ENCODE measurements around the gene SORL1. TPM values are rescaled to one million over a fixed set of nuclear protein-coding genes. Genes with fewer than 3 reads are reported as not detected.

Gene SORL1
- total RNA-seq, 1 donor from 2014 or later: 76.3 TPM

- no peak for DNase-seq
Observed at GRCh38 chr11:121535129-121535796, 83.1 kb downstream of the SORL1 start.

GRCh38 chr11:121536126-121536525, 84.0 kb downstream of the SORL1 start:
- no peak for DNase-seq

DNA sequence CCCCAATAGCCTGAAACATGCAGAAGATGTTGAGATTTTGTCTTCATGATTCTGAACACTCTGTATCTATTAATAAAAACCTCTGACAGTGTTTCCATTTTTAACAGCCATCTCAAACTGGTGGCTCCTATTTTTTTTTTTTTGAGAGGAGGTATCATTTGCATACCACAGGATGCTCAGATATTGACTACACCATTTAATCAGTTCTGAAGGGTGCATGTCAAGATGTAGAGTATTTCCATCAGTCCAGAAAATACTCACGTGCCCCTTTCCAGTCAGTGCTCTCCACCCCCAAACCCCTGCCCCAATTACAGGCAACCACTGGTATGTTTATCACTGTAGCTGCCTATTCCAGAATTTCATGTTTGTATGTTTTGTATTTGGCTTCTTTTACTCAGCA, 85.9 kb downstream of the SORL1 start:
- no peak for DNase-seq

GRCh38 chr11:121539000-121539399, 86.9 kb downstream of the SORL1 start:
- DNase-seq: no peak

DNA sequence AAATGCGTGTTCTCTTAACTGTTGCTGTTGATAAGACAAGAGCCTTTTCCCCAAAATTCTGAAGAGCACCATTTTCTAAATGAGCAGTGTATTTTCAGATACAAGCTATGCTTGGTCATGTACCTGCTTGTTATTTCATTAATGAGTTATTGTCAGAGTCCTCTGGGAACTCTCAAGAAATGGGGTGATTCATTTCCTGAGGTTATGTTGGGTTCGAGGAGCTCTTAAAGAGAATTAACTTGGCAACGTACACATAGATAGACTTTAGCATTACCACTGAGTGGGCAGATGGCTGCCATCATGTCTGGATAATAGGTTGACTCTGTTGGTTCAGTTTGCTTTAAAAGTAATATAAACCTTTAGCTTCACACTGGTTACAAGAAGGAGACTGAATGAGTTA, 88.5 kb downstream of the SORL1 start:
- no peak for DNase-seq

DNA sequence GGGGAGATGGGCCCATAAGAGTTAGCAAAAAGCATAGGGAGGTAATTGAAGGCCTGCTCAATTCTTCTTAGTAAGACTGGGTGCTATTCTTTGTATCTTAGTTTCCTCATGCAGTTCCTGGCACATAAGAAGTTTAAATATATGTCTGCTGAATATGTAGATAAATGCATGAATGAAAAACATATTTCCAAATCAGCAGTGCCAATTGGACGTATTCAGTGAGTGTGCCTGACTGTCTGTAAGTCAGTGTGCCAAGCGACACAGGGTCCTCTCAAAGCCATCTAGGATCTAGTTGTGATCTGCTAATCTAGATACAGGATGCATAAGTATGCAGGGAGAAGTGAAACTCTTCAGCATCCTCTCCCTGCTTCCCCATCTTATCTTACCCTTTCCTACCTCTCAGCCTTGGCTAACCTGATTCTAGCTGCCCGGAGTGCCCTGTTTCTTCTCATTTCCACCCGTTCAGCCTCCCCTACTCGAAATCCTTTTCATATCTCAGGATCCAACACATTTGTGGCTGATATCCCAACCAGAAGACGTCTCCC, 91.8 kb downstream of the SORL1 start:
- no peak for DNase-seq

GRCh38 chr11:121544956-121545355, 92.8 kb downstream of the SORL1 start:
- DNase-seq: no peak

DNA sequence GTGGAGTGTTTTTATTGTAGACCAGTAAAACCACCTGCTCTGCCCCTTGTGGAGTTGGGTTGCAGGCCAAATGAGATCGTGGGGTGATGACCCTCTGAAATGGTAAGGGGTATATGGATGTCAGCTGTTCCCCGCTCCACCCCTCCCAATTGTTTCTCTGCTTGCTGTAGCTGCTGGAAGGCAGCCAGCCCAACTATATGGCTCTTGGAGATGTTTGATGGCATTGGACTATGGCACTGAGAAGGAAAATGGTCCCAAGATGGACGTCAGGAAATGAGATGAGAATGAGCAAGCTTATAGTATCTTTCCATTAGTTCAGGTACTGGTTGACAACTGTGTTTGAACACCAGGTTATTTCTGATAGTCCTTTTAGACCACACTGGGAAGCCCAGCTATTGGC, 95.5 kb downstream of the SORL1 start:
- DNase-seq: no peak

DNA sequence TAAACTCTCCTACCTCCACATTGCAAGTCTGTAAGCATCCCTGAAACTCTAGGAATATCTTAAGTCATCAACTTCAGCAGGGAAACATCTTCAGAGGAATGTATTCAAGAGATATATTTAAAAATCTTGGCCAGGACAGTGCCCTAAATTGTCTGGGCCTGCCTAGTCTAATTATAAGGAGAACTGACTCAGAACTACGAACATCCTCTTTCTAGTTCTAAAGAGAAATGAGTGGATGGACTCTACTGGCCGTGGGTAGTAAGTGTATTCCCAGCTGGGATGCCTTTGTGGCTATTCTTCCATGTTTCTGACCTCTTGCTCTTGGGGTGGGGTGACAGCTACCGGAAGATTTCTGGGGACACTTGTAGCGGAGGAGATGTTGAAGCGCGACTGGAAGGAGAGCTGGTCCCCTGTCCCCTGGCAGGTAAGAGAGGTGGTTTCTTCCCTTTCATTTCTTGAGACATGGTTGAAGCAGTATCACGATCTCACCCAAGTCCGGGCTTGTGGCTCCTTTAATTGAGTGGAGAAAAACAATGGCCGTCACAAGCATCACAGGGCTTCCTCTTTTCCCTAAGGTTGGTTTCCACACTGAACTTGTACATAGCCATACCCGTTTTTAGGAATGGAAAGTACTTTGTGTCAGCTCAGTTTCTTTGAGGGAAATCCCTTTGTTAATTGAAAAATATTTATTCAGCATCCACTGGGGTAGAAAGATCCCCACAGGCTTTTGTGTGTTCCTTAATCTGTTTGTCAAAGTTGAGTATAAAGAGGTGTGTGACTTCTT, 98.3 kb downstream of the SORL1 start:
- no peak for DNase-seq

DNA sequence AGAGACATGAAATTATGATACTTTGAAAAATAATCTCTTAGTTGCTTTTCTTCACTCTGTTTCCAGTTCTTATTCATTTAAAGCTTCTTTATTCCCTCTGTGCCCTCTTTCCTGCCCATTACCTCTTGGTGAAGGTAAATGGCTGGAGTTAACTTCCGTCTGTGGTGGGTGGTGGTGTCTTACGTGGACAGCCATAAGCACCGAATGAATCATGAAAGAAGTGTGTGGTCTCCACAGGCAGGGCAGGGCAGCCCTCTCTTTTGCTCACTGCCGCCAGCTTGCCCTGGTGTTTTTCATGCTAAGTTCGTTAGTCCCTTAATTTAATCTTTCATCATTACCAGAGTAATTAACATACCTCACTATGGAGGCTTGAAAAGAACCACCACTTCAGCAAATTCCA, 99.3 kb downstream of the SORL1 start:
- no peak for DNase-seq

DNA sequence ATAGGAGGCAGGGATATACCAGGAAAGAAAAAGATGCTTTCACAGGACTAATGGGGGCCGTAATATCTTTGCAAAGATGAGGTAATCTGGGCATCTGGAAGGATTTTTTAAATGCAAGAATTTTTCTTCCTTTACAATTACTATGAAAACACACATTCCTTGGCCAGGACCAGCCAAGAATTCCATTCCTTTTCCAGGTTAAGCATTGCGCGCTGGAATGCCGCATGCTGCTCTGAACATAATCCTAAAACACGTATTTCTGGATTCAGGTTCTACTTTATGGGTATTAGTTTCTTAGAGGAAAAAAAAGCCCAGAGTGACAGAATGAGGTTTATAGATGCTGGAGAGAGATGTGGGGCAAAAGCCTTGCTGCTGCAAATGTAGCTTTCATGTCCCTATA, 100.0 kb downstream of the SORL1 start:
- DNase-seq: no peak

GRCh38 chr11:121552644-121553043, 100.5 kb downstream of the SORL1 start:
- DNase-seq: no peak

GRCh38 chr11:121553389-121553788, 101.3 kb downstream of the SORL1 start:
- DNase-seq: no peak

GRCh38 chr11:121553806-121554205, 101.7 kb downstream of the SORL1 start:
- no peak for DNase-seq

DNA sequence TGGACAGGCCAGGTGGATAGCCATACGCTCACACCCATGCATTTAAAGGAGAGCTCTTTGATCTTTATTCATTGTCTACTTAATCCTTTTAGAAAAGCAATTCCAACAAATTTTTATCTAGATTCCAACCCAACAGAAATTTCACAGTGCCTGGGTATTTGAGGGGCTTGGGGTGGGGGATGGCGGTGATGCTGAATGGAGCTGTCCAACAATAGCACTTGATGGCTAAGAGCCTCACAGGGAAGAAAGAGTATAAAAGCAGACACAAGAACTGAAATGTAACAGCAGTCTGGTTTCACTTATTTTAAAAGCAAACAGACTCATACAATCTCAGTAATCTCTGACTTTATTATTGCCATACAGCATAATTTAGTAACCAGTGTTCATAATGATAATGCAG, 102.4 kb downstream of the SORL1 start:
- no peak for DNase-seq

GRCh38 chr11:121555121-121555520, 103.0 kb downstream of the SORL1 start:
- no peak for DNase-seq

DNA sequence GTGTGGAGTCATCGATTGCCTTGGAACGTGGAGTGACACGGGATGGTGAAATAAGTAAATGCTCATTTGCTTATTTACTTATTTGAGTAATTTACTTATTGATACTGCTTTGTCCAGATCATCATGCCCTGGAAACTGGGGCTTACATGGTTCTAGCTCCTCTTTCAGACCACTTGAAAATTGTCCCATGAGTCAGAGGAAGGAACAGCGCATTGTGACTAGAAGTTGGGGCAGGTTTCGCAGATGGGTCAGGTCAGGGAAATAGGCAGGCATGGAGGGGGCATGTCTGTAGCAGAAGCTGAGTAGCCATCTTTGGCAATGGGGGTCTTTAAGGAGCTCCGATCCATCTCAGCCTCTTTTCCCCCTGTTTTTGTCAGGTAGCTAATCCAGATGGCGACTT, 104.8 kb downstream of the SORL1 start:
- no peak for DNase-seq

DNA sequence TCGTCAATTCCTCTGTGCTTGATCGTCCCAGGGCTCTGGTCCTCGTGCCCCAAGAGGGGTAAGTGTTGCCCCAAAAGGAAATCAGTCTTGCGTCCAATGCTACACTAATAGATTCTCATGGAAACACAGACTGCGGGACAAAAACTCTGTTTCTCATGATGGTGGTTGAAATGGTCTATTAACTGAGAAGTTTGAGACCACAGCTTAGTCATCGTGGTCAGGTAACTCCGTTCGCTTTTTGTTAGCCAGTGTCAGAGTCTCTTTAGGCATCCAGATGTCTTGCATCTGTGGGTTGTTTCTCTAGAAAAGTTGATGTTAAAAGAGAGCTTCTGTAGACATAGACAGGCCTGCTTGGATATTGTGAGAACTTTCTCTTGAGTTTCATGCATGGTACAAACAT, 105.2 kb downstream of the SORL1 start:
- DNase-seq: no peak

DNA sequence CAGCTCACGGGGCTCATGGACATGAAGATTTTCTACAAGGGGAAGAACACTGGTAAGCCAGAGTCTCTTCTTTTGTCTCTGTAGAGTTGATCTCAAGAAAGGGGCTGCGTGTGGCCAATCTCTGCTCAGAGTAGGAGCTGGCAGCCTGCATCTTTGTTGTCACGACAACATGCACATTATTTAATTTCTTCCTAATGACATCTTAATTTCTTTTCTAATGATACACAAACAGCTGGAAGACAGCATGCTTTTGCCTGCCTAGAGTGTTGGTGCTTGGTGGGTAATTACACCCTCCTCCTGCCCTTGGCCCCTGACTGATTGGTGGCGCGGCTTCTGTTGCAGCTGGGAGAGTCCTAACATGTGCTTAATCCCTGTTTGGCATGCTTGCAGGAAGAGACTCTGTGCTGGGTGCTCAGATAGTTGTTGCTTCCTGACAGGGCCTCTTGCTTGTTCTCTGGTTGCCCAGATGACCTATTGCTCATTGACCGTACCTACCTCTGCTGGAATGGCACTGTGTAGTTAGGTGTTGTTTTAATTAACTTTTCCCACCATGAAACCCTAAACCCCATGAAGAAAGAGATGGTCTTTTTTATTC, 107.6 kb downstream of the SORL1 start:
- DNase-seq: no peak

DNA sequence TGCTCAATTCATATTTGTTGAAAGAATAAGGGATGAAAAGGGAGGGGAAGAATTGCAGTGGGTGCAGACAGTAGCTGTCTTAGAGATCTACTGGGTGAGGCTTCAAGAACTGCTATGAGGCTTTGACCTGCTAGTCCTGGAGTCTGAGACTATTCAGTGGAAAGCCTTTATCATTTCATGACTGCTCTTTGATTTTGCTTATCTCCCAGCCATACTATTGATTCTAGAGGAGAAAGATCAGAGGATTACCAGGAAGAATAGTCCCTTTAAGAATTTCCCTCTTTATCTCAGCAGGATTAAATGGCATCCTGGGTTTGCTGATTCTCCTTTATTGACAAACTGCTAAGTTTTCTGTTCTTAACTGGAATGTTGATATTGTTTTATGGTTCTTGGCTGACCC, 108.1 kb downstream of the SORL1 start:
- DNase-seq: no peak

DNA sequence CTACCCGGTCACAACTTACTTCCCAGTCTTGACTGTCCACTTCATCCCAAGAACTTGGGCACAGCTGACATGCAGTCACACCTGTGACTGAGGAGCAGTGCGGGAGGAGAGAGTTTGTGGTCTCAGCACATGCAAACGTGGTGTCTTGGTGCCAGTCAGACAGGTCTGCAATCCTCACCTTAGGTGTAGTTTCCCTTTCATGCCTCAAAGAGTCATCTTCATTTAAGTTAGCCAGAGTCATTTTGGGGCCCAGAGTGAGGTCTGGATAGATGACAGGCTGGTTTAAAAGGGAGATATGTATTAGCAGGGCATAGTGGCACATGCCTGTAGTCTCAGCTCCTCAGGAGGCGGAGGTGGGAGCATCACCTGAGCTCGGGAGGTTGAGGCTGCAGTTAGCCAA, 109.1 kb downstream of the SORL1 start:
- DNase-seq: no peak

GRCh38 chr11:121561716-121562115, 109.6 kb downstream of the SORL1 start:
- no peak for DNase-seq

DNA sequence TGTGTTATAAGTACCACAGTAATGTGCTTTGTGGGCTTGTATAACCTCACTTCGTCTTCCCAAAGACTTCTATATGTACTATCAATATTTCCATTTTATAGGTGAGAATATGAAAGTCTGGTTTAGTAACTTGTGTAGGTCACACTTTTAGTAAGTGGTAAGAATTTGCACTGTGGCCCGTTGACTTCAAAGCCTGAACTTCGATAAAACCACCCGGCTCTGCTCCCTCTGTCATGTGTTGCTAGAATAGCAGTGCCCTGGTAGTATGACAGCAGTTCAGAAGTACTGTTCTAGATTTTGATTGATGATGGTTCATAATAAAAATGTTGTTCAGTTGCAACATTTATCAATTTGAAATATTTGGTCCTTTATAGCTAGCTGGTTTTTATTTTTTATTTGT, 110.9 kb downstream of the SORL1 start:
- DNase-seq: no peak

All from occipital lobe (tissue), 2 donors.